ENCODE measurements around the gene PCDHGB3. TPM values are rescaled to one million over a fixed set of nuclear protein-coding genes. Genes with fewer than 3 reads are reported as not detected.
"Not testable (repeated sequence)": the region's sequence is repeated elsewhere in the genome, so short reads cannot be mapped to it uniquely, and the experiment has no call there.

Gene PCDHGB3
- polyA plus RNA-seq, 3 donors = 0.34 to 0.52 (median 0.40) TPM

GRCh38 chr5:141354900-141355469 lies 15.1 kb upstream of the PCDHGB3 start, which contains the start of gene PCDHGA4:
Gene PCDHGA4, plus strand, starts transcription at chr5:141355021. Its CDS starts 87 bp downstream, at chr5:141355108.
- H3K27ac ChIP-seq (ENCODE audit: low read depth, low read length) = no peak within 1 kb of the TSS
- WGBS, 3 donors = 14 to 15% (median 15%) methylated on average over 29 of the region's 29 CpGs

GRCh38 chr5:141355641-141356040 lies 14.4 kb upstream of the PCDHGB3 start:
- 47 to 50% (median 48%) methylated on average over 24 of the region's 24 CpGs for WGBS, 3 donors
- no peak overlapping the region for H3K27ac ChIP-seq (ENCODE audit: low read depth, low read length)

GRCh38 chr5:141356133-141356532 lies 13.9 kb upstream of the PCDHGB3 start:
- H3K27ac ChIP-seq (ENCODE audit: low read depth, low read length) = no peak overlapping the region
- WGBS, 3 donors = 68 to 72% (median 69%) methylated on average over 5 of the region's 5 CpGs

- 40 to 48% (median 43%) methylated on average over 19 of the region's 19 CpGs for WGBS, 3 donors
- H3K27ac ChIP-seq (ENCODE audit: low read depth, low read length) = no peak overlapping the region
Measured at GRCh38 chr5:141356950-141357349, 13.1 kb upstream of the PCDHGB3 start.

GRCh38 chr5:141359790-141360426 lies 10.1 kb upstream of the PCDHGB3 start, which contains the start of gene PCDHGB2:
Gene PCDHGB2, plus strand, starts transcription at chr5:141359994. Its CDS starts 142 bp downstream, at chr5:141360136.
- no peak within 1 kb of the TSS for H3K27ac ChIP-seq (ENCODE audit: low read depth, low read length)
- 13 to 19% (median 17%) methylated on average over 24 of the region's 24 CpGs for WGBS, 3 donors

GRCh38 chr5:141360685-141361084 lies 9.4 kb upstream of the PCDHGB3 start:
- 29 to 39% (median 33%) methylated on average over 15 of the region's 15 CpGs for WGBS, 3 donors
- H3K27ac ChIP-seq (ENCODE audit: low read depth, low read length) = no peak overlapping the region

GRCh38 chr5:141362719-141363118 lies 7.3 kb upstream of the PCDHGB3 start:
- H3K27ac ChIP-seq (ENCODE audit: low read depth, low read length) = no peak overlapping the region

- no peak within 1 kb of the TSS for H3K27ac ChIP-seq (ENCODE audit: low read depth, low read length)
- 12 to 19% (median 16%) methylated on average over 34 of the region's 34 CpGs for WGBS, 3 donors
Measured at GRCh38 chr5:141363952-141364660, 5.9 kb upstream of the PCDHGB3 start, which contains the start of gene PCDHGA5. Gene PCDHGA5, plus strand, starts transcription at chr5:141364162. Its CDS starts 169 bp downstream, at chr5:141364331.

GRCh38 chr5:141366016-141366896 lies 3.8 kb upstream of the PCDHGB3 start:
- no peak overlapping the region for H3K27ac ChIP-seq (ENCODE audit: low read depth, low read length)
- 30 to 38% (median 33%) methylated on average over 44 to 46 of the region's 46 CpGs for WGBS, 3 donors

- WGBS, 3 donors = 27 to 34% (median 29%) methylated on average over 69 of the region's 69 CpGs
- H3K27ac ChIP-seq (ENCODE audit: low read depth, low read length) = no peak overlapping the region
Measured at GRCh38 chr5:141371572-141372475, 1.8 kb downstream of the PCDHGB3 start.

- 10 to 20% (median 17%) methylated on average over 27 of the region's 27 CpGs for WGBS, 3 donors
- H3K27ac ChIP-seq (ENCODE audit: low read depth, low read length) = no peak within 1 kb of the TSS
Measured at GRCh38 chr5:141373673-141374317, 3.8 kb downstream of the PCDHGB3 start, which contains the start of gene PCDHGA6. Gene PCDHGA6, plus strand, starts transcription at chr5:141373891. Its CDS starts 193 bp downstream, at chr5:141374084.

- WGBS, 3 donors = 53 to 60% (median 55%) methylated on average over 14 of the region's 14 CpGs
- H3K27ac ChIP-seq (ENCODE audit: low read depth, low read length) = no peak overlapping the region
Measured at GRCh38 chr5:141374627-141375026, 4.6 kb downstream of the PCDHGB3 start.

GRCh38 chr5:141375444-141376155 lies 5.6 kb downstream of the PCDHGB3 start:
- H3K27ac ChIP-seq (ENCODE audit: low read depth, low read length) = not testable (repeated sequence)
- 42 to 50% (median 45%) methylated on average over 37 to 41 of the region's 48 CpGs for WGBS, 3 donors

GRCh38 chr5:141382469-141383294 lies 12.6 kb downstream of the PCDHGB3 start, which contains the start of gene PCDHGA7:
Gene PCDHGA7, plus strand, starts transcription at chr5:141382742. Its CDS starts 158 bp downstream, at chr5:141382900.
- H3K27ac ChIP-seq (ENCODE audit: low read depth, low read length) = no peak within 1 kb of the TSS
- 12 to 15% (median 14%) methylated on average over 37 of the region's 37 CpGs for WGBS, 3 donors

- H3K27ac ChIP-seq (ENCODE audit: low read depth, low read length) = no peak overlapping the region
- 27 to 35% (median 34%) methylated on average over 21 of the region's 21 CpGs for WGBS, 3 donors
Measured at GRCh38 chr5:141383345-141383744, 13.3 kb downstream of the PCDHGB3 start.
